Lower leg skin (tissue), 3 donors: ENCODE data around the gene RACGAP1.

Source experiments
- CTCF ChIP-seq, 3 donors: fragments of 450-650 bp; IDR thresholded peaks; one replicate each; pipeline ENCODE4 v1.5.1; 2016; ENCODE audit warnings: antibody characterized with exemption in 3 of 3, mild to moderate bottlenecking in 3 of 3, moderate library complexity in 2 of 3
- POLR2A ChIP-seq, 2 donors: fragments of 450-650 bp; IDR thresholded peaks; one replicate each; pipeline ENCODE4 v1.6.1; 2016 to 2017; ENCODE audit warnings: antibody characterized with exemption in 2 of 2, mild to moderate bottlenecking in 1 of 2, moderate library complexity in 1 of 2

GRCh38 chr12:50014342-50014741 lies 11.0 kb downstream of the RACGAP1 start:
- TF ChIP-seq POLR2A (IDR thresholded peaks at IDR 0.05) (no peak), CTCF (IDR thresholded peaks at IDR 0.05) (no peak)
